ENCODE data around the gene ADAMTS8. TPM values are rescaled to one million over a fixed set of nuclear protein-coding genes. Genes with fewer than 3 reads are reported as not detected.

Gene ADAMTS8
- polyA plus RNA-seq, 2 of the 4 experiments (the other 2 are of a cell fraction): 0.17 to 0.26 TPM

DNA sequence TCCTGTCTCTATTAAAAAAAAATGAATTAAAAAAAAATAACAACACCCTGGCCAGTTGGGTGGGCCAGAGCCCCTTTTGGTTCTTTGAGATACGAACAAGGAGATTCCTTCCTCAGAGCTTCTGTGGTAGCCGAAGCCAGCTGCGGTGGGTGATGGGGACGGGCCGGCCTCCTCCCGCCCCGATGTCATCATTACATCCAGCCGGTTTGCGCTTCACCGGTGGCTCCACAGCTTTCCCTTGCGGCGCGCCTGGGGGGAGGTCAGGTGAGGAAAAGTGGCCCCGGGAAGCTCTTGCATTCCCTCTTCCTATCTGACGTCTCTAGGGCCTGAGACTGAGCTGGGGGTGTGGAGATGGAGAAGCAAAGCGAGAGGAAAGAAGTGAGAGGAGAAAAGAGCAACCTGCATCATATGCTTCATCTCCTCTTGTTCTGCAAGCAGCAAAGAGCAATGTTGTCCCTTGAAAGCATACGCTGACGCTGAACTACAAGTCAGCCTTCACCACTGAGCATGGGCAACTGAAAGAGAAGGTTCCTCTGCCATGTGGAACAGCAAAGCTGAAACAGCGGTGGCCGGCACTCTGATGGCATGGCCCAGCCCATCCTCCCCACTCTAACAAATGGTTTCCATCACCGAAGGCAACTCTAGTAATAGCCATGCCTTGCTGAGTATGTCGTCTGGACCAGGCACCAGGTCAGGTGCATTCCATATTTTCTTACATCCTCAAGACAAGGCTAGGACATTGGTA is 6.0 kb downstream of the ADAMTS8 start:
- ChIA-PET POLR2A (no interaction called here), CTCF (interaction anchor here (0.7 to 2.0 kb wide), 2 partner anchors 440 to 804 kb away, joined by 3 to 8 read pairs; no protein-coding TSS in a partner anchor)
- no peak overlapping the region for H3K27ac ChIP-seq
- no peak for TF ChIP-seq HDAC2 (IDR thresholded peaks at IDR 0.05)
- TF ChIP-seq ESRRA (IDR thresholded peaks at IDR 0.05; ENCODE audit: borderline replicate concordance, low read length): no peak
- TF ChIP-seq, protein P1, sequence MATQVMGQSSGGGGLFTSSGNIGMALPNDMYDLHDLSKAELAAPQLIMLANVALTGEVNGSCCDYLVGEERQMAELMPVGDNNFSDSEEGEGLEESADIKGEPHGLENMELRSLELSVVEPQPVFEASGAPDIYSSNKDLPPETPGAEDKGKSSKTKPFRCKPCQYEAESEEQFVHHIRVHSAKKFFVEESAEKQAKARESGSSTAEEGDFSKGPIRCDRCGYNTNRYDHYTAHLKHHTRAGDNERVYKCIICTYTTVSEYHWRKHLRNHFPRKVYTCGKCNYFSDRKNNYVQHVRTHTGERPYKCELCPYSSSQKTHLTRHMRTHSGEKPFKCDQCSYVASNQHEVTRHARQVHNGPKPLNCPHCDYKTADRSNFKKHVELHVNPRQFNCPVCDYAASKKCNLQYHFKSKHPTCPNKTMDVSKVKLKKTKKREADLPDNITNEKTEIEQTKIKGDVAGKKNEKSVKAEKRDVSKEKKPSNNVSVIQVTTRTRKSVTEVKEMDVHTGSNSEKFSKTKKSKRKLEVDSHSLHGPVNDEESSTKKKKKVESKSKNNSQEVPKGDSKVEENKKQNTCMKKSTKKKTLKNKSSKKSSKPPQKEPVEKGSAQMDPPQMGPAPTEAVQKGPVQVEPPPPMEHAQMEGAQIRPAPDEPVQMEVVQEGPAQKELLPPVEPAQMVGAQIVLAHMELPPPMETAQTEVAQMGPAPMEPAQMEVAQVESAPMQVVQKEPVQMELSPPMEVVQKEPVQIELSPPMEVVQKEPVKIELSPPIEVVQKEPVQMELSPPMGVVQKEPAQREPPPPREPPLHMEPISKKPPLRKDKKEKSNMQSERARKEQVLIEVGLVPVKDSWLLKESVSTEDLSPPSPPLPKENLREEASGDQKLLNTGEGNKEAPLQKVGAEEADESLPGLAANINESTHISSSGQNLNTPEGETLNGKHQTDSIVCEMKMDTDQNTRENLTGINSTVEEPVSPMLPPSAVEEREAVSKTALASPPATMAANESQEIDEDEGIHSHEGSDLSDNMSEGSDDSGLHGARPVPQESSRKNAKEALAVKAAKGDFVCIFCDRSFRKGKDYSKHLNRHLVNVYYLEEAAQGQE (IDR thresholded peaks at IDR 0.05): no peak
- no peak for TF ChIP-seq ZC3H11A (IDR thresholded peaks at IDR 0.05)
- no peak for TF ChIP-seq TP53 (CRISPR knock-in tag; IDR thresholded peaks at IDR 0.05)
- TF ChIP-seq HOXB13 (CRISPR knock-in tag; IDR thresholded peaks at IDR 0.05; ENCODE audit: low read depth): no peak
- no peak for TF ChIP-seq SREBF2 (IDR thresholded peaks at IDR 0.05)
- TF ChIP-seq MYC (IDR thresholded peaks at IDR 0.05; ENCODE audit: borderline replicate concordance, low read length): no peak
- no peak for TF ChIP-seq KDM1A (IDR thresholded peaks at IDR 0.05; ENCODE audit: low read depth)
- TF ChIP-seq, protein P2, sequence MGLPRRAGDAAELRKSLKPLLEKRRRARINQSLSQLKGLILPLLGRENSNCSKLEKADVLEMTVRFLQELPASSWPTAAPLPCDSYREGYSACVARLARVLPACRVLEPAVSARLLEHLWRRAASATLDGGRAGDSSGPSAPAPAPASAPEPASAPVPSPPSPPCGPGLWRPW (IDR thresholded peaks at IDR 0.05): no peak
- TF ChIP-seq, protein P3, sequence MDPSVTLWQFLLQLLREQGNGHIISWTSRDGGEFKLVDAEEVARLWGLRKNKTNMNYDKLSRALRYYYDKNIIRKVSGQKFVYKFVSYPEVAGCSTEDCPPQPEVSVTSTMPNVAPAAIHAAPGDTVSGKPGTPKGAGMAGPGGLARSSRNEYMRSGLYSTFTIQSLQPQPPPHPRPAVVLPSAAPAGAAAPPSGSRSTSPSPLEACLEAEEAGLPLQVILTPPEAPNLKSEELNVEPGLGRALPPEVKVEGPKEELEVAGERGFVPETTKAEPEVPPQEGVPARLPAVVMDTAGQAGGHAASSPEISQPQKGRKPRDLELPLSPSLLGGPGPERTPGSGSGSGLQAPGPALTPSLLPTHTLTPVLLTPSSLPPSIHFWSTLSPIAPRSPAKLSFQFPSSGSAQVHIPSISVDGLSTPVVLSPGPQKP (IDR thresholded peaks at IDR 0.05; ENCODE audit: low read depth, low read length): no peak
- no peak overlapping the region for H3K4me2 ChIP-seq
- H3K4me1 ChIP-seq: peaks cover 5% of the 10 kb centered on the region; the same call in 1 of the 3 replicates
- H3K9me3 ChIP-seq: no peaks in the 10 kb centered on the region
- no peak for FAIRE-seq
- 72% methylated on average over 21 of the region's 22 CpGs for WGBS (ENCODE audit: missing lambda C conversion rate)
- H3K4me3 ChIP-seq: no peak overlapping the region
- ATAC-seq: no peak
- no peak for DNase-seq (ENCODE audit: low read depth in 1 of 2, low spot score in 1 of 2)

GRCh38 chr11:130421697-130422096 is 6.7 kb downstream of the ADAMTS8 start:
- POLR2A ChIA-PET: no interaction called here
- no peak for FAIRE-seq

GRCh38 chr11:130421199-130421585 is 7.2 kb downstream of the ADAMTS8 start:
- H3K9me3 ChIP-seq: no peaks in the 10 kb centered on the region
- no peak overlapping the region for H3K4me3 ChIP-seq
- no peak overlapping the region for H3K27ac ChIP-seq
- no peak overlapping the region for H3K4me2 ChIP-seq
- ATAC-seq (no peak), DNase-seq (ENCODE audit: low read depth in 1 of 2, low spot score in 1 of 2) (no peak), FAIRE-seq (no peak)
- CTCF ChIA-PET: interaction anchor here (0.8 to 2.0 kb wide), 3 partner anchors 13 to 441 kb away, joined by 3 to 8 read pairs (median 3); no protein-coding TSS in a partner anchor
- POLR2A ChIA-PET: no interaction called here
- 57% methylated on average over 7 of the region's 7 CpGs for WGBS (ENCODE audit: missing lambda C conversion rate)
- H3K4me1 ChIP-seq: no peaks in the 10 kb centered on the region
- TF ChIP-seq EP300 (IDR thresholded peaks at IDR 0.05): no peak
- no peak for TF ChIP-seq POLR2A (IDR thresholded peaks at IDR 0.05; ENCODE audit: low read length)
- TF ChIP-seq FOSL2 (IDR thresholded peaks at IDR 0.05): no peak
- no peak for TF ChIP-seq FOSL2 (CRISPR knock-in tag; IDR thresholded peaks at IDR 0.05)
- TF ChIP-seq ZC3H11A (IDR thresholded peaks at IDR 0.05): no peak
- TF ChIP-seq, protein P1 (IDR thresholded peaks at IDR 0.05): no peak
- TF ChIP-seq, protein P3 (IDR thresholded peaks at IDR 0.05; ENCODE audit: low read depth, low read length): no peak
- TF ChIP-seq CBX2 (IDR thresholded peaks at IDR 0.05; ENCODE audit: borderline replicate concordance, low read depth): no peak
- TF ChIP-seq HOXB5 (CRISPR knock-in tag; IDR thresholded peaks at IDR 0.05): no peak
- no peak for TF ChIP-seq RFX5 (IDR thresholded peaks at IDR 0.05)

More at GRCh38 chr11:130421697-130422096, 6.7 kb downstream of the ADAMTS8 start:
- no peak for TF ChIP-seq HOXA7 (CRISPR knock-in tag; IDR thresholded peaks at IDR 0.05)
- TF ChIP-seq MAZ (IDR thresholded peaks at IDR 0.05; ENCODE audit: borderline replicate concordance, low read depth, low read length): no peak
- no peak for TF ChIP-seq CBX2 (IDR thresholded peaks at IDR 0.05; ENCODE audit: borderline replicate concordance, low read depth)
- TF ChIP-seq MAX (IDR thresholded peaks at IDR 0.05): no peak
- TF ChIP-seq, protein P4, sequence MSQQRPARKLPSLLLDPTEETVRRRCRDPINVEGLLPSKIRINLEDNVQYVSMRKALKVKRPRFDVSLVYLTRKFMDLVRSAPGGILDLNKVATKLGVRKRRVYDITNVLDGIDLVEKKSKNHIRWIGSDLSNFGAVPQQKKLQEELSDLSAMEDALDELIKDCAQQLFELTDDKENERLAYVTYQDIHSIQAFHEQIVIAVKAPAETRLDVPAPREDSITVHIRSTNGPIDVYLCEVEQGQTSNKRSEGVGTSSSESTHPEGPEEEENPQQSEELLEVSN (IDR thresholded peaks at IDR 0.05; ENCODE audit: borderline replicate concordance, low read depth): no peak
- H3K27ac ChIP-seq: no peak overlapping the region
- DNase-seq (ENCODE audit: low read depth in 1 of 2, low spot score in 1 of 2) (no peak), ATAC-seq (no peak)
- H3K4me3 ChIP-seq: no peak overlapping the region
- CTCF ChIA-PET: interaction anchor here (0.8 to 2.0 kb wide), 2 partner anchors 207 to 440 kb away, joined by 3 to 8 read pairs; no protein-coding TSS in a partner anchor
- WGBS (ENCODE audit: missing lambda C conversion rate): 67% methylated on average over 3 of the region's 8 CpGs
- H3K4me2 ChIP-seq: no peak overlapping the region
- no peaks in the 10 kb centered on the region for H3K9me3 ChIP-seq
- no peaks in the 10 kb centered on the region for H3K4me1 ChIP-seq

Data from A549 (cell line).